ENCODE results near the gene EVI5. TPM values are rescaled to one million over a fixed set of nuclear protein-coding genes. Genes with fewer than 3 reads are reported as not detected.

EVI5 gene
- polyA plus RNA-seq, 3 donors = 7.6 to 19.4 (median 14.3) TPM

- H3K9me3 ChIP-seq (replicated peaks in 1 of 2; ENCODE audit: control insufficient read depth in 1 of 2, insufficient read depth in 1 of 2, low read length in 2 of 2) = no peaks in the 10 kb centered on the region
- Mint-ChIP-seq H3K4me3 (no peak overlapping the region), H3K4me1 (peaks cover 12% of the 10 kb centered on the region), H3K27ac (no peak overlapping the region), H3K36me3 (peaks cover 37 to 38% of the 10 kb centered on the region in 2 donors), H3K27me3 (ENCODE audit: low read depth in 3 of 3) (no peaks in the 10 kb centered on the region), H3K9me3 (no peaks in the 10 kb centered on the region)
- H2AFZ ChIP-seq (ENCODE audit: insufficient read depth, low read depth, low read length, poor library complexity, severe bottlenecking) = no peak overlapping the region
- peaks cover 3 to 6% of the 10 kb centered on the region in 2 donors for H3K4me1 ChIP-seq (ENCODE audit: control insufficient read depth in 1 of 2, insufficient read depth in 2 of 2, low read length in 2 of 2)
- no peak overlapping the region for H3K4me3 ChIP-seq (replicated peaks in 1 of 3; ENCODE audit: low read depth in 2 of 3, low read length in 3 of 3)
- no peaks in the 10 kb centered on the region for H4K20me1 ChIP-seq (ENCODE audit: insufficient read depth, low read length)
- H3K27me3 ChIP-seq (ENCODE audit: control insufficient read depth in 2 of 2, insufficient read depth in 2 of 2, low read length in 2 of 2) = no peaks in the 10 kb centered on the region
- no peak for TF ChIP-seq CTCF (IDR thresholded peaks at IDR 0.05)
- no peak overlapping the region for H3K27ac ChIP-seq (ENCODE audit: low read depth in 1 of 2, low read length in 2 of 2)
- H3K4me2 ChIP-seq (replicated peaks; ENCODE audit: extremely low read depth, low read length, poor library complexity, severe bottlenecking) = no peak overlapping the region
- WGBS (ENCODE audit: insufficient coverage) = no CpG with 5 or more reads among the region's 3 CpGs
- intact Hi-C loops (cut with micrococcal nuclease) = no loop called here
- H3K79me2 ChIP-seq (ENCODE audit: insufficient read depth, low read length) = no peaks in the 10 kb centered on the region
- no peak overlapping the region for H3K9ac ChIP-seq (ENCODE audit: insufficient read depth, low read length, poor library complexity, severe bottlenecking)
- H3K36me3 ChIP-seq (replicated peaks in 1 of 2; ENCODE audit: control insufficient read depth in 1 of 2, insufficient read depth in 2 of 2, low read length in 2 of 2) = peaks cover 5 to 26% of the 10 kb centered on the region in 2 donors
- DNase-seq = no peak
Observed at GRCh38 chr1:92575123-92575522, 209.8 kb downstream of the EVI5 start.

DNA sequence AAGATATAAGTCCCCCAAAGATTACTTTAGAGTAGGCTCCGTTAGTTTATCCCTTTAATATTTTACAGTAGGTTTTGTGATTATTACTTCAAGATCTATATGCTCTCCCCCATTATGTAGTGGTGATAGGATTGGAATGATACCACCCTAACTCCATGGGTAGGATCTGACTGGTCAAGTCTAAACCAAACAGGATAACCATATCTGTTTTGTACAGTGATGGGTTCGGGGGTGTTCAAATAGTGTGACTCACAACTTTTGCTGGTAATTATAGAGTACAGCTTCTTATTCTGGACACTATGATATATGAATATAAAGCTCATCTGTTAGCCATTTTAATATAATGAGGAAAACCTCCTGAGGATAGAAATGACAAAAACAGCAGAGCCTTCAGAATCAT is 212.4 kb downstream of the EVI5 start:
- Mint-ChIP-seq H3K4me3 (no peak overlapping the region), H3K9me3 (no peaks in the 10 kb centered on the region), H3K36me3 (peaks cover 36 to 40% of the 10 kb centered on the region in 2 donors), H3K27me3 (ENCODE audit: low read depth in 3 of 3) (no peaks in the 10 kb centered on the region), H3K4me1 (peaks cover 16% of the 10 kb centered on the region), H3K27ac (no peak overlapping the region)
- DNase-seq = no peak
- Histone ChIP-seq H3K4me1 (ENCODE audit: control insufficient read depth in 1 of 2, insufficient read depth in 2 of 2, low read length in 2 of 2) (peaks cover 3 to 6% of the 10 kb centered on the region in 2 donors), H2AFZ (ENCODE audit: insufficient read depth, low read depth, low read length, poor library complexity, severe bottlenecking) (no peak overlapping the region), H3K79me2 (ENCODE audit: insufficient read depth, low read length) (no peaks in the 10 kb centered on the region), H3K4me3 (replicated peaks in 1 of 3; ENCODE audit: low read depth in 2 of 3, low read length in 3 of 3) (no peak overlapping the region), H3K27ac (ENCODE audit: low read depth in 1 of 2, low read length in 2 of 2) (no peak overlapping the region), H3K9me3 (replicated peaks in 1 of 2; ENCODE audit: control insufficient read depth in 1 of 2, insufficient read depth in 1 of 2, low read length in 2 of 2) (no peaks in the 10 kb centered on the region), H3K27me3 (ENCODE audit: control insufficient read depth in 2 of 2, insufficient read depth in 2 of 2, low read length in 2 of 2) (no peaks in the 10 kb centered on the region), H3K36me3 (replicated peaks in 1 of 2; ENCODE audit: control insufficient read depth in 1 of 2, insufficient read depth in 2 of 2, low read length in 2 of 2) (peaks cover 0 to 16% of the 10 kb centered on the region in 2 donors), H3K9ac (ENCODE audit: insufficient read depth, low read length, poor library complexity, severe bottlenecking) (no peak overlapping the region), H4K20me1 (ENCODE audit: insufficient read depth, low read length) (no peaks in the 10 kb centered on the region), H3K4me2 (replicated peaks; ENCODE audit: extremely low read depth, low read length, poor library complexity, severe bottlenecking) (no peak overlapping the region)
- intact Hi-C loops (cut with micrococcal nuclease) = no loop called here
- 0% methylated on average over 1 of the region's 2 CpGs for WGBS (ENCODE audit: insufficient coverage)
- no peak for TF ChIP-seq CTCF (IDR thresholded peaks at IDR 0.05)
